SK-N-SH (cell line): Measurements from ENCODE around the gene VPS4B. TPM values are rescaled to one million over a fixed set of nuclear protein-coding genes. Genes with fewer than 3 reads are reported as not detected.

ENCODE experiments used
- ELF1 ChIP-seq: IDR thresholded peaks from 2 replicates; pipeline ENCODE4 v1.4.0; 2012
- EP300 ChIP-seq, 2 experiments: IDR thresholded peaks; 2 replicates each; pipeline versions ENCODE4 v1.4.0 to v1.6.1; 2012; ENCODE audit warnings: borderline replicate concordance in 1 of 2, low read depth in 1 of 2, low read length in 1 of 2
- NRF1 ChIP-seq: IDR thresholded peaks from 2 replicates; pipeline ENCODE4 v1.6.1; 2012; ENCODE audit warnings: low read depth, mild to moderate bottlenecking, low read length
- PBX3 ChIP-seq: IDR thresholded peaks from 2 replicates; pipeline ENCODE4; 2012
- POLR2AphosphoS5 ChIP-seq: IDR thresholded peaks from 2 replicates; pipeline ENCODE4 v1.6.1; 2012; ENCODE audit warnings: low read depth, low read length
- RCOR1 ChIP-seq: fragments of 150-350 bp; IDR thresholded peaks from 2 replicates; pipeline ENCODE4 v1.6.1; 2017; ENCODE audit warnings: antibody characterized with exemption, low read length
- REST ChIP-seq: IDR thresholded peaks from 2 replicates; pipeline ENCODE4 v1.6.1; 2012; ENCODE audit warnings: mild to moderate bottlenecking, low read depth, low read length, moderate library complexity
- RXRA ChIP-seq: IDR thresholded peaks from 2 replicates; pipeline ENCODE4 v1.4.0; 2012; ENCODE audit warnings: low read depth, mild to moderate bottlenecking, borderline replicate concordance
- SIN3A ChIP-seq: IDR thresholded peaks from 2 replicates; pipeline ENCODE4 v1.6.1; 2012; ENCODE audit warnings: low read depth, mild to moderate bottlenecking, low read length, moderate library complexity, borderline replicate concordance
- SMC3 ChIP-seq: IDR thresholded peaks from 2 replicates; pipeline ENCODE4 v1.6.1; 2012; ENCODE audit warnings: low read depth, low read length, improper control_type of control experiment
- TCF12 ChIP-seq: IDR thresholded peaks from 2 replicates; pipeline ENCODE4 v1.4.0; 2012
- YY1 ChIP-seq: IDR thresholded peaks from 2 replicates; pipeline ENCODE4 v1.4.0; 2012; ENCODE audit warnings: low read depth, mild to moderate bottlenecking
- polyA plus RNA-seq, 3 experiments: library from polyadenylated mRNA; depleted of rRNA; stranded (reverse); fragments of >200 nt; gene quantifications; 2 replicates each; pipeline ENCODE4 v1.2.3, GENCODE V29; 2012
- TF ChIP-seq, protein P1 (sequence below): IDR thresholded peaks from 2 replicates; pipeline ENCODE4 v1.4.0; 2012; ENCODE audit warnings: low read depth, borderline replicate concordance
- TF ChIP-seq, protein P2 (sequence below): fragments of 150-350 bp; IDR thresholded peaks from 2 replicates; pipeline ENCODE4 v1.6.1; 2017; ENCODE audit warnings: antibody characterized with exemption, low read length, low read depth, borderline replicate concordance

The VPS4B gene
- polyA plus RNA-seq, 1 of the 3 experiments (the other 2 are of a cell fraction): 15.0 TPM

GRCh38 chr18:63339920-63340484 is 82.3 kb downstream of the VPS4B start (continued):
- TF ChIP-seq, protein P1, sequence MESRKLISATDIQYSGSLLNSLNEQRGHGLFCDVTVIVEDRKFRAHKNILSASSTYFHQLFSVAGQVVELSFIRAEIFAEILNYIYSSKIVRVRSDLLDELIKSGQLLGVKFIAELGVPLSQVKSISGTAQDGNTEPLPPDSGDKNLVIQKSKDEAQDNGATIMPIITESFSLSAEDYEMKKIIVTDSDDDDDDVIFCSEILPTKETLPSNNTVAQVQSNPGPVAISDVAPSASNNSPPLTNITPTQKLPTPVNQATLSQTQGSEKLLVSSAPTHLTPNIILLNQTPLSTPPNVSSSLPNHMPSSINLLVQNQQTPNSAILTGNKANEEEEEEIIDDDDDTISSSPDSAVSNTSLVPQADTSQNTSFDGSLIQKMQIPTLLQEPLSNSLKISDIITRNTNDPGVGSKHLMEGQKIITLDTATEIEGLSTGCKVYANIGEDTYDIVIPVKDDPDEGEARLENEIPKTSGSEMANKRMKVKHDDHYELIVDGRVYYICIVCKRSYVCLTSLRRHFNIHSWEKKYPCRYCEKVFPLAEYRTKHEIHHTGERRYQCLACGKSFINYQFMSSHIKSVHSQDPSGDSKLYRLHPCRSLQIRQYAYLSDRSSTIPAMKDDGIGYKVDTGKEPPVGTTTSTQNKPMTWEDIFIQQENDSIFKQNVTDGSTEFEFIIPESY: no peak
- TF ChIP-seq RXRA: no peak
- no peak for TF ChIP-seq YY1
- no peak for TF ChIP-seq NRF1
- no peak for TF ChIP-seq POLR2AphosphoS5
- no peak for TF ChIP-seq PBX3
- TF ChIP-seq SMC3: peak; percentile 28; the same call in 1 of the 2 replicates
- TF ChIP-seq TCF12: no peak
- TF ChIP-seq ELF1: no peak
- no peak for TF ChIP-seq SIN3A
- TF ChIP-seq EP300 (IDR thresholded peaks at IDR 0.05; ENCODE audit: borderline replicate concordance in 1 of 2, low read depth in 1 of 2, low read length in 1 of 2): no peak
- TF ChIP-seq, protein P2, sequence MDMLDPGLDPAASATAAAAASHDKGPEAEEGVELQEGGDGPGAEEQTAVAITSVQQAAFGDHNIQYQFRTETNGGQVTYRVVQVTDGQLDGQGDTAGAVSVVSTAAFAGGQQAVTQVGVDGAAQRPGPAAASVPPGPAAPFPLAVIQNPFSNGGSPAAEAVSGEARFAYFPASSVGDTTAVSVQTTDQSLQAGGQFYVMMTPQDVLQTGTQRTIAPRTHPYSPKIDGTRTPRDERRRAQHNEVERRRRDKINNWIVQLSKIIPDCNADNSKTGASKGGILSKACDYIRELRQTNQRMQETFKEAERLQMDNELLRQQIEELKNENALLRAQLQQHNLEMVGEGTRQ: no peak
- TF ChIP-seq REST: no peak
- no peak for TF ChIP-seq RCOR1

Other genes with a start within 250 kb of the VPS4B start
- 1.2 and 1.5 TPM in 2 replicates for gene BCL2, start 102.7 kb downstream of the VPS4B start, polyA plus RNA-seq (2012; rRNA removed)
- gene KDSR, start 55.3 kb downstream of the VPS4B start, polyA plus RNA-seq (2012; rRNA removed): 21.2 and 22.3 TPM in 2 replicates
- gene SERPINB5, start 54.5 kb upstream of the VPS4B start, polyA plus RNA-seq (2012; rRNA removed): not detected in 2 replicates
- gene SERPINB12, start 119.9 kb upstream of the VPS4B start, polyA plus RNA-seq (2012; rRNA removed): not detected in 2 replicates
- gene SERPINB13, start 164.9 kb upstream of the VPS4B start, polyA plus RNA-seq (2012; rRNA removed): not detected in 2 replicates
- gene SERPINB4, start 221.8 kb upstream of the VPS4B start, polyA plus RNA-seq (2012; rRNA removed): 0.06 TPM in 1 of 2 replicates, not detected in the other
- gene SERPINB3, start 239.4 kb upstream of the VPS4B start, polyA plus RNA-seq (2012; rRNA removed): 0.07 TPM in 1 of 2 replicates, not detected in the other